GM18499 (cell line): ENCODE results near the gene NGDN.
"Not testable (repeated sequence)": the region's sequence is repeated elsewhere in the genome, so short reads cannot be mapped to it uniquely, and the experiment has no call there.

ENCODE experiments used
- ATAC-seq: cut with Tn5 transposase; IDR thresholded peaks from one replicate; pipeline ENCODE4 v1.9.1; 2021; ENCODE audit warnings: moderate number of reproducible peaks; ENCODE audit not compliant: insufficient read depth, unreplicated experiment

NGDN gene

GRCh38 chr14:23438101-23438971 lies 31.2 kb upstream of the NGDN start:
- no peak for ATAC-seq

GRCh38 chr14:23439107-23439835 lies 30.2 kb upstream of the NGDN start:
- no peak for ATAC-seq

GRCh38 chr14:23441076-23441475 lies 28.4 kb upstream of the NGDN start:
- no peak for ATAC-seq

GRCh38 chr14:23442721-23443356 lies 26.7 kb upstream of the NGDN start:
- ATAC-seq: no peak

GRCh38 chr14:23443411-23443812 lies 26.1 kb upstream of the NGDN start:
- no peak for ATAC-seq

GRCh38 chr14:23443881-23444280 lies 25.6 kb upstream of the NGDN start:
- no peak for ATAC-seq

- ATAC-seq: no peak
These were observed 25.2 kb upstream of the NGDN start for GRCh38 chr14:23444314-23444713.

- ATAC-seq: no peak
These were observed 23.7 kb upstream of the NGDN start for GRCh38 chr14:23445773-23446172.

GRCh38 chr14:23446291-23446851 lies 23.1 kb upstream of the NGDN start:
- ATAC-seq: no peak

GRCh38 chr14:23447361-23448350 lies 21.8 kb upstream of the NGDN start:
- no peak for ATAC-seq

- no peak for ATAC-seq
These were observed 20.2 kb upstream of the NGDN start for GRCh38 chr14:23449314-23449713.

GRCh38 chr14:23450379-23450778 lies 19.1 kb upstream of the NGDN start:
- ATAC-seq: no peak

GRCh38 chr14:23452237-23452636 lies 17.3 kb upstream of the NGDN start:
- no peak for ATAC-seq

GRCh38 chr14:23454445-23454856 lies 15.1 kb upstream of the NGDN start:
- no peak for ATAC-seq

GRCh38 chr14:23456883-23457586 lies 12.5 kb upstream of the NGDN start:
- not testable (repeated sequence) for ATAC-seq

- ATAC-seq: no peak
These were observed 11.7 kb upstream of the NGDN start for GRCh38 chr14:23457587-23458445.

- no peak for ATAC-seq
These were observed 8.5 kb upstream of the NGDN start for GRCh38 chr14:23460960-23461359.

GRCh38 chr14:23464700-23465099 lies 4.8 kb upstream of the NGDN start:
- ATAC-seq: no peak
